ENCODE measurements around the gene NOD2. TPM values are rescaled to one million over a fixed set of nuclear protein-coding genes. Genes with fewer than 3 reads are reported as not detected.

Gene NOD2
- total RNA-seq, 1 experiment from 2014 or later = 0.11 TPM

DNA sequence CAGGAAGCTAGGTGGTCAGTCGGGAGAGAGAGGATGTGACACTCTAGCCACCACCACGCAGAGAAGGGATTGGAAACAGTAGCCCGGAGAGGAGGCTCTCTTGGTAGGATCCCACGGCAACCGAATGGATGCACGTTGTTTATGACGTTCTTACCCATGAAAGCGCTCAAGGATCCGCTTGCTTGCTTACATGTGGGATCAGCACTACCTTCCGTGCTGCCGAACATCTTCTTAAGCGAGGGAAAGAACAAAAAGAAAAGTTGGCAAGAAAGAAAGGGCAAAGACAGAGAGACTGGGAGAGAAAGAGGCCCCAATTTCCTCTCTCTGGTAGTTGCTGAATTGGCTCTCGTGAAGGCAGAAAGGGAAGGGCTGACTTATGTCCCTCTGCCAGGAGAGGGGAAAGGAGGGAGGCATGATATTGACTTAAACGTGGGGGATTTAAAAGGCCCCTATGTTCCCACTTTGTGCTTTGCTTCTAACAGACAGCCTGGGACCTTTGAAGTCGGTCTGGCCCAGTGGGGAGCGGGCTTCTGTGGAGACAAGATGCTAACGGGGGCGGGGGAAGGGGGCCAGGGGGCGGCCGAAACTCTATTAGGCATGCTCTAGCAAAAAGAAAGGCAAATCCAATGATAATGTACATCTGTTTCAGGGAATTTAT lies 47.7 kb upstream of the NOD2 start (continued):
- TF ChIP-seq NFATC4 (CRISPR knock-in tag; IDR thresholded peaks at IDR 0.05) = no peak
- TF ChIP-seq, protein P1, sequence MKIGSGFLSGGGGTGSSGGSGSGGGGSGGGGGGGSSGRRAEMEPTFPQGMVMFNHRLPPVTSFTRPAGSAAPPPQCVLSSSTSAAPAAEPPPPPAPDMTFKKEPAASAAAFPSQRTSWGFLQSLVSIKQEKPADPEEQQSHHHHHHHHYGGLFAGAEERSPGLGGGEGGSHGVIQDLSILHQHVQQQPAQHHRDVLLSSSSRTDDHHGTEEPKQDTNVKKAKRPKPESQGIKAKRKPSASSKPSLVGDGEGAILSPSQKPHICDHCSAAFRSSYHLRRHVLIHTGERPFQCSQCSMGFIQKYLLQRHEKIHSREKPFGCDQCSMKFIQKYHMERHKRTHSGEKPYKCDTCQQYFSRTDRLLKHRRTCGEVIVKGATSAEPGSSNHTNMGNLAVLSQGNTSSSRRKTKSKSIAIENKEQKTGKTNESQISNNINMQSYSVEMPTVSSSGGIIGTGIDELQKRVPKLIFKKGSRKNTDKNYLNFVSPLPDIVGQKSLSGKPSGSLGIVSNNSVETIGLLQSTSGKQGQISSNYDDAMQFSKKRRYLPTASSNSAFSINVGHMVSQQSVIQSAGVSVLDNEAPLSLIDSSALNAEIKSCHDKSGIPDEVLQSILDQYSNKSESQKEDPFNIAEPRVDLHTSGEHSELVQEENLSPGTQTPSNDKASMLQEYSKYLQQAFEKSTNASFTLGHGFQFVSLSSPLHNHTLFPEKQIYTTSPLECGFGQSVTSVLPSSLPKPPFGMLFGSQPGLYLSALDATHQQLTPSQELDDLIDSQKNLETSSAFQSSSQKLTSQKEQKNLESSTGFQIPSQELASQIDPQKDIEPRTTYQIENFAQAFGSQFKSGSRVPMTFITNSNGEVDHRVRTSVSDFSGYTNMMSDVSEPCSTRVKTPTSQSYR (CRISPR knock-in tag; IDR thresholded peaks at IDR 0.05) = no peak
- TF ChIP-seq NFE2L1 (CRISPR knock-in tag; IDR thresholded peaks at IDR 0.05) = no peak
- no peak for TF ChIP-seq PRRX2 (CRISPR knock-in tag; IDR thresholded peaks at IDR 0.05)
- no peak for TF ChIP-seq ZNF138 (CRISPR knock-in tag; conservative IDR thresholded peaks at IDR 0.05)

DNA sequence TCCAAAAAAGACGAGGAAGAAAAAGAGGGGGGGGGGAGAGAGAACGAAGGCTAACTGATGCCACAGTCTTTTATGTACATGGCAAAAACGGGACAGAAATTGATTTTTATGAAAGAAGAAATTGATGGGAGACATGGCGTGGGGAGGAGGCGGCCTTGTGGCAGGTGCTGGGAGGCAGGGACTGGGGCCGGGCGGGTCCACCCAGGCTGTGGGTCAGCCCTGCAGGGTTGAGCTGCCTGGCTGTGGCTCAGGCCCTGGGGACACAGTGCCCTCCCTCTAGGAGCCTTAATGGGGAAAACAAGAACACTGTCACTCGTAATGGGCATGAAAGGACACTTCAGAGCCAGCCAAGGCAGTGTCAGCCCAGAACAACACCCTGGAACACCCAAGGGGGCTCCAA lies 47.1 kb upstream of the NOD2 start:
- H3K4me3 Mint-ChIP-seq = no peak overlapping the region
- H3K27ac Mint-ChIP-seq = no peak overlapping the region

More for the DNA sequence above, 47.1 kb upstream of the NOD2 start:
- ChIA-PET POLR2A (no interaction called here), CTCF (interaction anchor here (0.5 to 2.2 kb wide), 4 partner anchors 10 to 99 kb away, joined by 4 to 20 read pairs (median 4); no protein-coding TSS in a partner anchor)
- H3K36me3 Mint-ChIP-seq = no peaks in the 10 kb centered on the region
- H3K4me1 Mint-ChIP-seq = peaks cover 15% of the 10 kb centered on the region
- H3K9me3 Mint-ChIP-seq = no peaks in the 10 kb centered on the region
- DNase-seq (ENCODE audit: low spot score) (no peak), ATAC-seq (no peak)
- no peaks in the 10 kb centered on the region for H3K27me3 Mint-ChIP-seq (ENCODE audit: low read depth)
- TF ChIP-seq, protein P2, sequence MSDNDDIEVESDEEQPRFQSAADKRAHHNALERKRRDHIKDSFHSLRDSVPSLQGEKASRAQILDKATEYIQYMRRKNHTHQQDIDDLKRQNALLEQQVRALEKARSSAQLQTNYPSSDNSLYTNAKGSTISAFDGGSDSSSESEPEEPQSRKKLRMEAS (CRISPR knock-in tag; IDR thresholded peaks at IDR 0.05) = no peak
- TF ChIP-seq, protein P3, sequence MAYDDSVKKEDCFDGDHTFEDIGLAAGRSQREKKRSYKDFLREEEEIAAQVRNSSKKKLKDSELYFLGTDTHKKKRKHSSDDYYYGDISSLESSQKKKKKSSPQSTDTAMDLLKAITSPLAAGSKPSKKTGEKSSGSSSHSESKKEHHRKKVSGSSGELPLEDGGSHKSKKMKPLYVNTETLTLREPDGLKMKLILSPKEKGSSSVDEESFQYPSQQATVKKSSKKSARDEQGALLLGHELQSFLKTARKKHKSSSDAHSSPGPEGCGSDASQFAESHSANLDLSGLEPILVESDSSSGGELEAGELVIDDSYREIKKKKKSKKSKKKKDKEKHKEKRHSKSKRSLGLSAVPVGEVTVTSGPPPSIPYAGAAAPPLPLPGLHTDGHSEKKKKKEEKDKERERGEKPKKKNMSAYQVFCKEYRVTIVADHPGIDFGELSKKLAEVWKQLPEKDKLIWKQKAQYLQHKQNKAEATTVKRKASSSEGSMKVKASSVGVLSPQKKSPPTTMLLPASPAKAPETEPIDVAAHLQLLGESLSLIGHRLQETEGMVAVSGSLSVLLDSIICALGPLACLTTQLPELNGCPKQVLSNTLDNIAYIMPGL (CRISPR knock-in tag; IDR thresholded peaks at IDR 0.05) = no peak
- TF ChIP-seq RELA (CRISPR knock-in tag; IDR thresholded peaks at IDR 0.05; ENCODE audit: borderline replicate concordance) = no peak
- no peak for TF ChIP-seq NFYB (CRISPR knock-in tag; conservative IDR thresholded peaks at IDR 0.05; ENCODE audit: low read depth)
- no peak for TF ChIP-seq ZNF317 (CRISPR knock-in tag; IDR thresholded peaks at IDR 0.05; ENCODE audit: borderline replicate concordance, low read depth)
- TF ChIP-seq, protein P4, sequence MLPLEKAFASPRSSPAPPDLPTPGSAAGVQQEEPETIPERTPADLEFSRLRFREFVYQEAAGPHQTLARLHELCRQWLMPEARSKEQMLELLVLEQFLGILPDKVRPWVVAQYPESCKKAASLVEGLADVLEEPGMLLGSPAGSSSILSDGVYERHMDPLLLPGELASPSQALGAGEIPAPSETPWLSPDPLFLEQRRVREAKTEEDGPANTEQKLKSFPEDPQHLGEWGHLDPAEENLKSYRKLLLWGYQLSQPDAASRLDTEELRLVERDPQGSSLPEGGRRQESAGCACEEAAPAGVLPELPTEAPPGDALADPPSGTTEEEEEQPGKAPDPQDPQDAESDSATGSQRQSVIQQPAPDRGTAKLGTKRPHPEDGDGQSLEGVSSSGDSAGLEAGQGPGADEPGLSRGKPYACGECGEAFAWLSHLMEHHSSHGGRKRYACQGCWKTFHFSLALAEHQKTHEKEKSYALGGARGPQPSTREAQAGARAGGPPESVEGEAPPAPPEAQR (CRISPR knock-in tag; IDR thresholded peaks at IDR 0.05) = no peak
- TF ChIP-seq ZNF671 (CRISPR knock-in tag; IDR thresholded peaks at IDR 0.05) = no peak
- TF ChIP-seq, protein P5, sequence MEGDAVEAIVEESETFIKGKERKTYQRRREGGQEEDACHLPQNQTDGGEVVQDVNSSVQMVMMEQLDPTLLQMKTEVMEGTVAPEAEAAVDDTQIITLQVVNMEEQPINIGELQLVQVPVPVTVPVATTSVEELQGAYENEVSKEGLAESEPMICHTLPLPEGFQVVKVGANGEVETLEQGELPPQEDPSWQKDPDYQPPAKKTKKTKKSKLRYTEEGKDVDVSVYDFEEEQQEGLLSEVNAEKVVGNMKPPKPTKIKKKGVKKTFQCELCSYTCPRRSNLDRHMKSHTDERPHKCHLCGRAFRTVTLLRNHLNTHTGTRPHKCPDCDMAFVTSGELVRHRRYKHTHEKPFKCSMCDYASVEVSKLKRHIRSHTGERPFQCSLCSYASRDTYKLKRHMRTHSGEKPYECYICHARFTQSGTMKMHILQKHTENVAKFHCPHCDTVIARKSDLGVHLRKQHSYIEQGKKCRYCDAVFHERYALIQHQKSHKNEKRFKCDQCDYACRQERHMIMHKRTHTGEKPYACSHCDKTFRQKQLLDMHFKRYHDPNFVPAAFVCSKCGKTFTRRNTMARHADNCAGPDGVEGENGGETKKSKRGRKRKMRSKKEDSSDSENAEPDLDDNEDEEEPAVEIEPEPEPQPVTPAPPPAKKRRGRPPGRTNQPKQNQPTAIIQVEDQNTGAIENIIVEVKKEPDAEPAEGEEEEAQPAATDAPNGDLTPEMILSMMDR (IDR thresholded peaks at IDR 0.05) = no peak
- TF ChIP-seq, protein P6, sequence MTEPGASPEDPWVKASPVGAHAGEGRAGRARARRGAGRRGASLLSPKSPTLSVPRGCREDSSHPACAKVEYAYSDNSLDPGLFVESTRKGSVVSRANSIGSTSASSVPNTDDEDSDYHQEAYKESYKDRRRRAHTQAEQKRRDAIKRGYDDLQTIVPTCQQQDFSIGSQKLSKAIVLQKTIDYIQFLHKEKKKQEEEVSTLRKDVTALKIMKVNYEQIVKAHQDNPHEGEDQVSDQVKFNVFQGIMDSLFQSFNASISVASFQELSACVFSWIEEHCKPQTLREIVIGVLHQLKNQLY (CRISPR knock-in tag; IDR thresholded peaks at IDR 0.05) = no peak
- no peak for TF ChIP-seq NFE2L1 (CRISPR knock-in tag; IDR thresholded peaks at IDR 0.05)
